Calu3 (cell line): Measurements from ENCODE around the gene PRDM7. TPM values are rescaled to one million over a fixed set of nuclear protein-coding genes. Genes with fewer than 3 reads are reported as not detected.

Source experiments
- BruUV-seq: library from RNA; stranded (reverse); fragments of 400-500 nt; replicated peaks from 2 replicates; lab custom pipeline; 2021; lab: Mats Ljungman, UMichigan
- CTCF ChIA-PET: fragments of 300-600 bp; sonication (Branson Sonifier 250); formaldehyde crosslinking; loops from one replicate; lab custom pipeline; 2022; ENCODE audit warnings: antibody characterized with exemption; lab: Charles Lee
- DNase-seq: peaks from one replicate; pipeline ENCODE4 v3.0.0; 2022
- H3K27ac Mint-ChIP-seq: one replicate; pipeline ENCODE4 v1.8.0; 2022; ENCODE audit warnings: mixed read lengths; ENCODE audit not compliant: unreplicated experiment
- H3K27me3 Mint-ChIP-seq: one replicate; pipeline ENCODE4 v1.8.0; 2022; ENCODE audit warnings: mixed read lengths; ENCODE audit not compliant: unreplicated experiment
- H3K36me3 Mint-ChIP-seq: one replicate; pipeline ENCODE4 v1.8.0; 2022; ENCODE audit warnings: mild to moderate bottlenecking, moderate library complexity, mixed read lengths; ENCODE audit not compliant: insufficient read depth, unreplicated experiment
- H3K4me1 Mint-ChIP-seq: one replicate; pipeline ENCODE4 v1.8.0; 2022; ENCODE audit warnings: mild to moderate bottlenecking, low read depth, mixed read lengths; ENCODE audit not compliant: unreplicated experiment
- H3K4me3 Mint-ChIP-seq: one replicate; pipeline ENCODE4 v1.8.0; 2022; ENCODE audit warnings: mild to moderate bottlenecking, low read depth, moderate library complexity, mixed read lengths; ENCODE audit not compliant: unreplicated experiment
- H3K9me3 Mint-ChIP-seq: one replicate; pipeline ENCODE4 v1.8.0; 2022; ENCODE audit warnings: low read depth, mixed read lengths; ENCODE audit not compliant: unreplicated experiment
- CTCF ChIP-seq: fragments of 200-600 bp; IDR thresholded peaks from one replicate; pipeline ENCODE4 v1.8.0; 2022; ENCODE audit warnings: antibody characterized with exemption; ENCODE audit not compliant: unreplicated experiment
- intact Hi-C: fragments of 100-400 bp; cut with micrococcal nuclease; formaldehyde crosslinking; loops from one replicate; pipeline ENCODE4 v1.10.0; 2022; ENCODE audit not compliant: unreplicated experiment
- total RNA-seq: library from RNA; stranded (reverse); gene quantifications from 2 replicates; pipeline ENCODE4 v1.2.3, GENCODE V29; 2022

Gene PRDM7
- total RNA-seq, 1 experiment from 2014 or later, result not detected

- TF ChIP-seq CTCF, result no peak
- Mint-ChIP-seq H3K27ac (no peak overlapping the region), H3K9me3 (no peaks in the 10 kb centered on the region), H3K36me3 (peaks cover 57% of the 10 kb centered on the region), H3K4me3 (no peak overlapping the region), H3K27me3 (no peaks in the 10 kb centered on the region), H3K4me1 (no peaks in the 10 kb centered on the region)
- DNase-seq, result no peak
- CTCF ChIA-PET, result no interaction called here
- intact Hi-C loops, result no loop called here
- BruUV-seq, result no TSS peak
These were observed 45.0 kb downstream of the PRDM7 start for GRCh38 chr16:90031931-90032673.

GRCh38 chr16:90031186-90031930, 45.8 kb downstream of the PRDM7 start:
- no peak for DNase-seq
- TF ChIP-seq CTCF, result no peak
- H3K9me3 Mint-ChIP-seq, result no peaks in the 10 kb centered on the region
- no TSS peak for BruUV-seq
- no peaks in the 10 kb centered on the region for H3K4me1 Mint-ChIP-seq
- H3K27ac Mint-ChIP-seq, result no peak overlapping the region
- intact Hi-C loops, result no loop called here
- H3K27me3 Mint-ChIP-seq, result no peaks in the 10 kb centered on the region
- no peak overlapping the region for H3K4me3 Mint-ChIP-seq
- CTCF ChIA-PET, result no interaction called here
- H3K36me3 Mint-ChIP-seq, result peaks cover 58% of the 10 kb centered on the region

- Mint-ChIP-seq H3K36me3 (peaks cover 49% of the 10 kb centered on the region), H3K9me3 (no peaks in the 10 kb centered on the region), H3K4me3 (no peak overlapping the region), H3K27me3 (no peaks in the 10 kb centered on the region), H3K4me1 (no peaks in the 10 kb centered on the region), H3K27ac (no peak overlapping the region)
- no peak for DNase-seq
- no TSS peak for BruUV-seq
- intact Hi-C loops, result no loop called here
- CTCF ChIA-PET, result no interaction called here
- no peak for TF ChIP-seq CTCF
These were observed 48.1 kb downstream of the PRDM7 start for GRCh38 chr16:90028985-90029384.

- no peak overlapping the region for H3K27ac Mint-ChIP-seq
- H3K27me3 Mint-ChIP-seq, result no peaks in the 10 kb centered on the region
- intact Hi-C loops, result no loop called here
- H3K9me3 Mint-ChIP-seq, result no peaks in the 10 kb centered on the region
- TF ChIP-seq CTCF, result no peak
- no TSS peak for BruUV-seq
- peaks cover 49% of the 10 kb centered on the region for H3K36me3 Mint-ChIP-seq
- H3K4me1 Mint-ChIP-seq, result no peaks in the 10 kb centered on the region
- CTCF ChIA-PET, result no interaction called here
- no peak for DNase-seq
- H3K4me3 Mint-ChIP-seq, result no peak overlapping the region
These were observed 49.5 kb downstream of the PRDM7 start for GRCh38 chr16:90027611-90028010.
